T-helper 2 cell (primary cell): ENCODE data around the gene AP2A2.
"Not testable (repeated sequence)": the region's sequence is repeated elsewhere in the genome, so short reads cannot be mapped to it uniquely, and the experiment has no call there.

Experiments
- DNase-seq, 5 experiments: peaks; one replicate each; pipeline versions ENCODE4 v3.0.0 to v3.0.0-alpha.2; 2012 to 2022

AP2A2 gene

GRCh38 chr11:1016610-1017126 is 91.0 kb downstream of the AP2A2 start:
- DNase-seq: not testable (repeated sequence)

- DNase-seq: no peak
These were observed 91.8 kb downstream of the AP2A2 start for GRCh38 chr11:1017269-1018005.

- DNase-seq: no peak
These were observed 92.4 kb downstream of the AP2A2 start for GRCh38 chr11:1018091-1018490.

- no peak for DNase-seq
These were observed 93.7 kb downstream of the AP2A2 start for GRCh38 chr11:1019321-1019910.

- no peak for DNase-seq
These were observed 94.7 kb downstream of the AP2A2 start for GRCh38 chr11:1020211-1020905.

- no peak for DNase-seq
These were observed 96.7 kb downstream of the AP2A2 start for GRCh38 chr11:1022411-1022810.

- no peak for DNase-seq
These were observed 97.5 kb downstream of the AP2A2 start for GRCh38 chr11:1022908-1023810.

- DNase-seq: no peak
These were observed 98.3 kb downstream of the AP2A2 start for GRCh38 chr11:1023811-1024596.

- no peak for DNase-seq
These were observed 99.1 kb downstream of the AP2A2 start for GRCh38 chr11:1024597-1025409.

- no peak for DNase-seq
These were observed 99.9 kb downstream of the AP2A2 start for GRCh38 chr11:1025410-1026162.

- DNase-seq: no peak
These were observed 100.4 kb downstream of the AP2A2 start for GRCh38 chr11:1026163-1026450.

- DNase-seq: no peak
These were observed 101.2 kb downstream of the AP2A2 start for GRCh38 chr11:1026641-1027482.

- DNase-seq: no peak
These were observed 102.0 kb downstream of the AP2A2 start for GRCh38 chr11:1027483-1028290.

GRCh38 chr11:1028291-1028540 is 102.5 kb downstream of the AP2A2 start:
- DNase-seq: no peak

GRCh38 chr11:1028616-1029015 is 102.9 kb downstream of the AP2A2 start:
- DNase-seq: no peak

GRCh38 chr11:1029051-1029450 is 103.4 kb downstream of the AP2A2 start:
- no peak for DNase-seq

- DNase-seq: no peak
These were observed 104.0 kb downstream of the AP2A2 start for GRCh38 chr11:1029654-1030053.

- no peak for DNase-seq
These were observed 104.4 kb downstream of the AP2A2 start for GRCh38 chr11:1030086-1030485.

GRCh38 chr11:1030556-1030955 is 104.9 kb downstream of the AP2A2 start:
- no peak for DNase-seq
